ENCODE data around the gene PHC1. TPM values are rescaled to one million over a fixed set of nuclear protein-coding genes. Genes with fewer than 3 reads are reported as not detected.

PHC1 gene
- total and polyA plus RNA-seq, 8 donors = 4.3 to 176 (median 18.5) TPM

DNA sequence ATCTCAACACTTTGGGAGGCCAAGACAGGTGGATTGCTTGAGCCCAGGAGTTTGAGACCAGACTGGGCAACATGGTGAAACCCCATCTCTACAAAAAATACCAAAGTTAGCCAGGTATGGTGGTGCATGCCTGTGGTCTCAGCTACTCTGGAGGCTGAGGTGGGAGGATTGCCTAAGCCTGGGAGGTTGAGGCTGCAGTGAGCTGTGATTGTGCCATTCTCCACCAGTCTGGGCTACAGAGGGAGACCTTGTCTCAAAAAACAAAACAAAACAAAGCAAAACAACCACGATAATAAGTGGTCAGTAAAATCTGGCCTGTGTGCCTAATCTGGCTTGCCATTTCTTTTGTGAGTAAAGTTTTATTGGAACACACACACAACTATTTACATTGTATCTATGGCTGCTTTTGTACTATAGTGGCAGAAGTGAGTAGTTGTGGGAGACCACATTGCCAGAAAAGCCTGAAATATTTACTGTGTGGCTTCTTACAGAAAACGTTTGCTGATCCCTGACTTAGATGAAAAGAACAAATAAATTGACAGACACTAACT, 55.6 kb downstream of the PHC1 start:
- no peaks in the 10 kb centered on the region for H3K27me3 ChIP-seq
- H3K36me3 ChIP-seq = no peaks in the 10 kb centered on the region
- H3K4me3 ChIP-seq = no peak overlapping the region
- H3K4me1 ChIP-seq = no peaks in the 10 kb centered on the region
- intact Hi-C loops (cut with DNase I; ENCODE audit: low total_unique reads) = no loop called here
- no peak for DNase-seq
- peaks cover 11 to 39% (median 31%) of the 10 kb centered on the region in 4 donors for H3K9me3 ChIP-seq
- H3K27ac ChIP-seq = no peak overlapping the region
- 31 to 46% (median 45%) methylated on average over 2 of the region's 2 CpGs for WGBS, 5 donors
- TF ChIP-seq, protein P1, sequence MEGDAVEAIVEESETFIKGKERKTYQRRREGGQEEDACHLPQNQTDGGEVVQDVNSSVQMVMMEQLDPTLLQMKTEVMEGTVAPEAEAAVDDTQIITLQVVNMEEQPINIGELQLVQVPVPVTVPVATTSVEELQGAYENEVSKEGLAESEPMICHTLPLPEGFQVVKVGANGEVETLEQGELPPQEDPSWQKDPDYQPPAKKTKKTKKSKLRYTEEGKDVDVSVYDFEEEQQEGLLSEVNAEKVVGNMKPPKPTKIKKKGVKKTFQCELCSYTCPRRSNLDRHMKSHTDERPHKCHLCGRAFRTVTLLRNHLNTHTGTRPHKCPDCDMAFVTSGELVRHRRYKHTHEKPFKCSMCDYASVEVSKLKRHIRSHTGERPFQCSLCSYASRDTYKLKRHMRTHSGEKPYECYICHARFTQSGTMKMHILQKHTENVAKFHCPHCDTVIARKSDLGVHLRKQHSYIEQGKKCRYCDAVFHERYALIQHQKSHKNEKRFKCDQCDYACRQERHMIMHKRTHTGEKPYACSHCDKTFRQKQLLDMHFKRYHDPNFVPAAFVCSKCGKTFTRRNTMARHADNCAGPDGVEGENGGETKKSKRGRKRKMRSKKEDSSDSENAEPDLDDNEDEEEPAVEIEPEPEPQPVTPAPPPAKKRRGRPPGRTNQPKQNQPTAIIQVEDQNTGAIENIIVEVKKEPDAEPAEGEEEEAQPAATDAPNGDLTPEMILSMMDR (IDR thresholded peaks at IDR 0.05) = no peak
- TF ChIP-seq POLR2A (IDR thresholded peaks at IDR 0.05) (no peak), EP300 (IDR thresholded peaks at IDR 0.05) (no peak), POLR2AphosphoS5 (IDR thresholded peaks at IDR 0.05) (no peak)

DNA sequence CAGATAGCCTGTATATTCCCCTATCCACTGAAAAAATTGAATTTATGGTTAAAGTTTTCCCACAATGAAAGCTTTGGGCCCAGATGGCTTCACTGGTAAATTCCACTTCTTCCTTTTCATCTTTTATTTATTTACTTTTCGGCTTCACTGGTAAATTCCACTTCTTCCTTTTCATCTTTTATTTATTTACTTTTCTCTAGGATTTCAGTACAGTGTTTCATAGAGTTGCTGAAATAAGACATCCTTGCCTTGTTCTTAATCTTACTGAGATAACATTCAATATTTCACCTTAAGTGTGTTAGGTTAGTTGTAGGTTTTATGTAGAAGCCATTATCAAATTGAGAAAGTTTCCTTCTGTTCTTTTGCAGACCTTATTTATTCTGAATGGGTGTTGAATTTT, 56.1 kb downstream of the PHC1 start:
- Histone ChIP-seq H3K27ac (no peak overlapping the region), H3K4me3 (no peak overlapping the region), H3K36me3 (no peaks in the 10 kb centered on the region), H3K27me3 (no peaks in the 10 kb centered on the region), H3K9me3 (peaks cover 11 to 39% (median 31%) of the 10 kb centered on the region in 4 donors), H3K4me1 (no peaks in the 10 kb centered on the region)
- no peak for DNase-seq
- WGBS, 5 donors = 57 to 88% (median 66%) methylated on average over 1 of the region's 1 CpG
- TF ChIP-seq POLR2A (IDR thresholded peaks at IDR 0.05) (no peak), EP300 (IDR thresholded peaks at IDR 0.05) (no peak), POLR2AphosphoS5 (IDR thresholded peaks at IDR 0.05) (no peak)
- TF ChIP-seq, protein P1 (IDR thresholded peaks at IDR 0.05) = no peak
- intact Hi-C loops (cut with DNase I; ENCODE audit: low total_unique reads) = no loop called here

DNA sequence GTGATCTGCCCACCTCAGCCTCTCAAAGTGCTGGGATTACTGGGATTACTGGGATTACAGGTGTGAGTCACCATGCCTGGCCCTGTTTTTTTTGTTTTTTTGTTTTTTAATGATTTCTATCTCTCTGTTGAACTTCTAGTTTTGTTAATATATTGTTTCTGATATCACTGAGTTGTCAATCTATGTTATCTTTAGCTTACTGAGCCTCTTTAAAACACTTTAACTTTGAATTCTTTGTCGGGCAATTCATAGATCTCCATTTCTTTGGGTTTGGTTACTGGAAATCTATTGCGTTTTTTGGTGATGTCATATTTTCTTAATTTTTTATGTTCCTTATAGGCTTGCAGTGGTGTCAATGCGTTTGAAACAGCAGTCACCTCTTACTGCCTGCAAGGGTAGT, 65.8 kb downstream of the PHC1 start:
- H3K4me3 ChIP-seq = no peak overlapping the region
- no peak for TF ChIP-seq POLR2AphosphoS5 (IDR thresholded peaks at IDR 0.05)
- no peaks in the 10 kb centered on the region for H3K27me3 ChIP-seq
- peaks cover 0 to 33% (median 18%) of the 10 kb centered on the region in 4 donors for H3K9me3 ChIP-seq
- 88 to 91% (median 88%) methylated on average over 3 of the region's 3 CpGs for WGBS, 5 donors
- H3K27ac ChIP-seq = no peak overlapping the region
- no peaks in the 10 kb centered on the region for H3K4me1 ChIP-seq
- intact Hi-C loops (cut with DNase I; ENCODE audit: low total_unique reads) = no loop called here
- H3K36me3 ChIP-seq = peaks cover 0 to 12% (median 0%) of the 10 kb centered on the region in 4 donors
- no peak for DNase-seq

DNA sequence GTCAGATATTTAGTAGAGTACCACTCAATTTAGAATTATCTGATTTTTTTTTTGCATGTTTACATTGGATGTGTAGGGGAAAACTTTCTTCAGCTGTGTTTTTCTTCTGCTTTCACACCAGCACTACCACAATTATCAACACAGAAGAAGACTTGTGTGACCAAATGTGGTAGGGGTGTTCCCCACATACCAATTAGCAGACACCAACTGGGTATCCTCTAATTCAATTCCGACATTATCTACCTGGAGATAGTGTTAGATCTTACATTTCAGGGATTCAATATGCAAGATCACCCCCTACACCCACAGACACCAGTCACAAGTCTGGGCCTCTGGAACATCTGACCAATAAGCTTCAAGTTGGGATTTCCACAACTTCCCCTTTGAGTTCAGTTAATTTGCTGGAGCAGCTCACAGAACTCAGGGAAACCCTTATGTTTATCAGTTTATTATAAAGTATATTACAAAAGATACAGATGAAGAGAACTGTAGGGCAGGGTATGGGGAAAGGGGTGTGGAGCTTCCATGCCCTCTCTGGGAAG, 71.0 kb downstream of the PHC1 start:
- no peaks in the 10 kb centered on the region for H3K27me3 ChIP-seq
- H3K4me3 ChIP-seq = no peak overlapping the region
- 56 to 81% (median 71%) methylated on average over 1 of the region's 1 CpG for WGBS, 5 donors
- no peak overlapping the region for H3K27ac ChIP-seq
- H3K36me3 ChIP-seq = peaks cover 0 to 5% (median 0%) of the 10 kb centered on the region in 4 donors
- peaks cover 0 to 10% (median 7%) of the 10 kb centered on the region in 4 donors for H3K9me3 ChIP-seq
- no peak for TF ChIP-seq POLR2A (IDR thresholded peaks at IDR 0.05)
- no peak for TF ChIP-seq EP300 (IDR thresholded peaks at IDR 0.05)
- no peak for TF ChIP-seq POLR2AphosphoS5 (IDR thresholded peaks at IDR 0.05)
- TF ChIP-seq, protein P1 (IDR thresholded peaks at IDR 0.05) = no peak
- H3K4me1 ChIP-seq = peaks cover 0 to 5% (median 0%) of the 10 kb centered on the region in 4 donors
- DNase-seq = no peak
- intact Hi-C loops (cut with DNase I; ENCODE audit: low total_unique reads) = no loop called here

DNA sequence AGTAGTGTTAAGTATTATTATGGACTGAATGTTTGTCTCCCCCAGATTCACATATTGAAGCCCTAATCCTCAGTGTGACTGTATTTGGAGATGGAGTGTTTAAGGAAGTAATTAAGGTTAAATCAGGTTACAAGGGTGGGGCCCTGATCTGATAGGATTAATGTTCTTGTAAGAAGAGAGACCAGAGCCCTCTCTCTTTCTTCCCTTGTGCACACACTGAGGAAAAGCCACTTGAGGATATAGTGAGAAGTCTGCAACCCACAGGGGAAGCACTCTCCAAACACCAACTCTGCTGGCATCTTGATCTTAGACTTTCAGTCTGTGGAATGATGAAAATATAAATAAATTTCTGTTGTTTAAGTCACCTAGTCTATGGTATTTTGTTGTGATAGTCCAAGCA, 72.9 kb downstream of the PHC1 start:
- TF ChIP-seq POLR2A (IDR thresholded peaks at IDR 0.05) = no peak
- TF ChIP-seq, protein P1 (IDR thresholded peaks at IDR 0.05) = no peak
- no peak for TF ChIP-seq POLR2AphosphoS5 (IDR thresholded peaks at IDR 0.05)
- no peak for TF ChIP-seq EP300 (IDR thresholded peaks at IDR 0.05)
- Histone ChIP-seq H3K36me3 (no peaks in the 10 kb centered on the region), H3K4me1 (peaks cover 0 to 5% (median 0%) of the 10 kb centered on the region in 4 donors), H3K27me3 (no peaks in the 10 kb centered on the region), H3K4me3 (no peak overlapping the region), H3K9me3 (no peaks in the 10 kb centered on the region), H3K27ac (no peak overlapping the region)
- DNase-seq = no peak
- intact Hi-C loops (cut with DNase I; ENCODE audit: low total_unique reads) = no loop called here
